ENCODE measurements around the gene GP1BB. TPM values are rescaled to one million over a fixed set of nuclear protein-coding genes. Genes with fewer than 3 reads are reported as not detected.

Gene GP1BB
- total RNA-seq, 2 experiments from 2014 or later, result not detected

- Mint-ChIP-seq H3K27ac (no peak overlapping the region), H3K27me3 (peaks cover 53% of the 10 kb centered on the region), H3K9me3 (no peaks in the 10 kb centered on the region), H3K4me1 (ENCODE audit: low read depth) (peaks cover 14% of the 10 kb centered on the region), H3K36me3 (ENCODE audit: low read depth) (no peaks in the 10 kb centered on the region), H3K4me3 (no peak overlapping the region)
- CTCF ChIA-PET, result interaction anchor here (1.0 to 2.0 kb wide), 3 partner anchors 36 to 144 kb away, joined by 3 to 7 read pairs (median 3); no protein-coding TSS in a partner anchor
- intact Hi-C loops (cut with micrococcal nuclease), result no loop called here
- TF ChIP-seq CTCF (IDR thresholded peaks at IDR 0.05), result no peak
- POLR2A ChIA-PET, result no interaction called here
- DNase-seq (no peak), ATAC-seq (no peak)
Measured at GRCh38 chr22:19766240-19766510, 42.8 kb downstream of the GP1BB start.

GRCh38 chr22:19766511-19767426 is 43.4 kb downstream of the GP1BB start:
- ATAC-seq, result peak; percentile 86
- peak overlapping the region; percentile 24 for H3K4me3 Mint-ChIP-seq
- CTCF ChIA-PET, result interaction anchor here (0.6 to 2.0 kb wide), 4 partner anchors 36 to 623 kb away, joined by 3 to 7 read pairs (median 3); no protein-coding TSS in a partner anchor
- H3K4me1 Mint-ChIP-seq (ENCODE audit: low read depth), result peaks cover 11% of the 10 kb centered on the region
- no peak overlapping the region for H3K27ac Mint-ChIP-seq
- intact Hi-C loops (cut with micrococcal nuclease), result no loop called here
- POLR2A ChIA-PET, result no interaction called here
- H3K27me3 Mint-ChIP-seq, result peaks cover 50% of the 10 kb centered on the region
- peak; percentile 70 for TF ChIP-seq CTCF (IDR thresholded peaks at IDR 0.05)
- H3K36me3 Mint-ChIP-seq (ENCODE audit: low read depth), result no peaks in the 10 kb centered on the region
- DNase-seq, result peak; percentile 86
- H3K9me3 Mint-ChIP-seq, result no peaks in the 10 kb centered on the region

GRCh38 chr22:19767427-19768341 is 44.3 kb downstream of the GP1BB start:
- intact Hi-C loops (cut with micrococcal nuclease), result no loop called here
- peak overlapping the region; percentile 24 for H3K4me3 Mint-ChIP-seq

GRCh38 chr22:19769393-19769715 is 46.0 kb downstream of the GP1BB start:
- CTCF ChIA-PET, result interaction anchor here (1.0 kb wide), 1 partner anchor 39 kb away, joined by 3 read pairs; no protein-coding TSS in a partner anchor
- Mint-ChIP-seq H3K27ac (no peak overlapping the region), H3K4me3 (no peak overlapping the region), H3K27me3 (peaks cover 53% of the 10 kb centered on the region), H3K4me1 (ENCODE audit: low read depth) (peaks cover 11% of the 10 kb centered on the region), H3K9me3 (no peaks in the 10 kb centered on the region), H3K36me3 (ENCODE audit: low read depth) (no peaks in the 10 kb centered on the region)
- POLR2A ChIA-PET, result interaction anchor here (1.2 kb wide), 1 partner anchor 86 kb away, joined by 3 read pairs; the partner anchor contains the start of genes GNB1L and RTL10
- TF ChIP-seq CTCF (IDR thresholded peaks at IDR 0.05), result no peak
- intact Hi-C loops (cut with micrococcal nuclease), result no loop called here
- DNase-seq, result no peak
- ATAC-seq, result no peak

More at GRCh38 chr22:19767427-19768341, 44.3 kb downstream of the GP1BB start:
- Mint-ChIP-seq H3K4me1 (ENCODE audit: low read depth) (peaks cover 11% of the 10 kb centered on the region), H3K27ac (no peak overlapping the region), H3K9me3 (no peaks in the 10 kb centered on the region), H3K36me3 (ENCODE audit: low read depth) (no peaks in the 10 kb centered on the region), H3K27me3 (peaks cover 50% of the 10 kb centered on the region)
- no peak for TF ChIP-seq CTCF (IDR thresholded peaks at IDR 0.05)
- POLR2A ChIA-PET, result no interaction called here
- CTCF ChIA-PET, result interaction anchor here (0.6 kb wide), 1 partner anchor 624 kb away, joined by 3 read pairs; no protein-coding TSS in a partner anchor
- DNase-seq, result no peak
- ATAC-seq, result peak; percentile 41
